HL-60 (cell line): Measurements from ENCODE around the gene KIF3A.

Experiments used
- DNase-seq, 2 experiments: peaks; one replicate each; pipeline ENCODE4 v3.0.0-alpha.2; 2010 to 2020; ENCODE audit warnings: low read depth in 1 of 2, low spot score in 1 of 2
- H3K27ac ChIP-seq: fragments of 250-450 bp; sonication (Bioruptor Pico); replicated peaks from 2 replicates; pipeline ENCODE4 v1.5.1; 2020; ENCODE audit warnings: mild to moderate bottlenecking, moderate library complexity
- H3K27me3 ChIP-seq: fragments of 250-450 bp; sonication (Bioruptor Pico); 2 replicates; pipeline ENCODE4 v1.5.1; 2021; ENCODE audit warnings: mild to moderate bottlenecking, moderate library complexity; ENCODE audit not compliant: insufficient read depth, poor library complexity, severe bottlenecking
- H3K4me3 ChIP-seq: replicated peaks from 2 replicates; pipeline ENCODE4 v1.5.1; 2011; ENCODE audit warnings: mild to moderate bottlenecking, control low read depth, low read length; ENCODE audit not compliant: insufficient read depth
- CTCF ChIP-seq: IDR thresholded peaks from one replicate; pipeline ENCODE4 v1.5.1; 2011; ENCODE audit warnings: low read length, control low read depth, inconsistent platforms; ENCODE audit not compliant: insufficient read depth
- GABPA ChIP-seq: IDR thresholded peaks from 2 replicates; pipeline ENCODE4 v1.6.1; 2012; ENCODE audit warnings: low read depth
- POLR2AphosphoS5 ChIP-seq: IDR thresholded peaks from 2 replicates; pipeline ENCODE4 v1.6.1; 2012; ENCODE audit warnings: low read depth
- REST ChIP-seq: IDR thresholded peaks from 2 replicates; pipeline ENCODE4 v1.6.1; 2012; ENCODE audit warnings: low read depth; ENCODE audit not compliant: insufficient replicate concordance
- SPI1 ChIP-seq: IDR thresholded peaks from 2 replicates; pipeline ENCODE4 v1.6.1; 2012; ENCODE audit warnings: low read depth, mild to moderate bottlenecking, borderline replicate concordance
- long read RNA-seq: library from polyadenylated mRNA; unstranded; transcript quantifications from one replicate; pipeline ENCODE4 v2.0.0, GENCODE V29; 2020

KIF3A gene
- long read RNA-seq, partial matches to known transcripts = 12 of 15 reads
- long read RNA-seq, other reads (novel, unspliced or antisense) = 3 of 15 reads

GRCh38 chr5:132736853-132737833 is at the start of gene KIF3A:
Gene KIF3A, minus strand, starts transcription at chr5:132737546. Its CDS starts 127 bp downstream, at chr5:132737419.
- Histone ChIP-seq H3K27ac (no peak within 1 kb of the TSS), H3K27me3 (no peaks in the 10 kb centered on the region), H3K4me3 (peak within 1 kb of the TSS; percentile 81)
- DNase-seq = peak; percentile 79 to 90
- no peak for TF ChIP-seq CTCF
- TF ChIP-seq GABPA = no peak
- no peak for TF ChIP-seq SPI1

- no peak overlapping the region for H3K27ac ChIP-seq
- DNase-seq = no peak
- no peak for TF ChIP-seq POLR2AphosphoS5
- TF ChIP-seq SPI1 = no peak
- TF ChIP-seq GABPA = no peak
- TF ChIP-seq CTCF = no peak
- TF ChIP-seq REST = no peak
Measured at GRCh38 chr5:132787076-132787475, 49.7 kb upstream of the KIF3A start.

GRCh38 chr5:132785864-132786263 is 48.5 kb upstream of the KIF3A start:
- Histone ChIP-seq H3K27me3 (no peaks in the 10 kb centered on the region), H3K27ac (no peak overlapping the region), H3K4me3 (no peak overlapping the region)
- no peak for TF ChIP-seq POLR2AphosphoS5
- DNase-seq = no peak

More at GRCh38 chr5:132787076-132787475, 49.7 kb upstream of the KIF3A start:
- H3K4me3 ChIP-seq = no peak overlapping the region
- H3K27me3 ChIP-seq = no peaks in the 10 kb centered on the region

- no peak for DNase-seq
- Histone ChIP-seq H3K27me3 (no peaks in the 10 kb centered on the region), H3K4me3 (no peak overlapping the region), H3K27ac (no peak overlapping the region)
- TF ChIP-seq GABPA (no peak), POLR2AphosphoS5 (no peak), CTCF (no peak), REST (no peak), SPI1 (no peak)
Measured at GRCh38 chr5:132785365-132785764, 48.0 kb upstream of the KIF3A start.
